ENCODE data around the gene CEP72.
"Not testable (repeated sequence)": the region's sequence is repeated elsewhere in the genome, so short reads cannot be mapped to it uniquely, and the experiment has no call there.

The CEP72 gene

DNA sequence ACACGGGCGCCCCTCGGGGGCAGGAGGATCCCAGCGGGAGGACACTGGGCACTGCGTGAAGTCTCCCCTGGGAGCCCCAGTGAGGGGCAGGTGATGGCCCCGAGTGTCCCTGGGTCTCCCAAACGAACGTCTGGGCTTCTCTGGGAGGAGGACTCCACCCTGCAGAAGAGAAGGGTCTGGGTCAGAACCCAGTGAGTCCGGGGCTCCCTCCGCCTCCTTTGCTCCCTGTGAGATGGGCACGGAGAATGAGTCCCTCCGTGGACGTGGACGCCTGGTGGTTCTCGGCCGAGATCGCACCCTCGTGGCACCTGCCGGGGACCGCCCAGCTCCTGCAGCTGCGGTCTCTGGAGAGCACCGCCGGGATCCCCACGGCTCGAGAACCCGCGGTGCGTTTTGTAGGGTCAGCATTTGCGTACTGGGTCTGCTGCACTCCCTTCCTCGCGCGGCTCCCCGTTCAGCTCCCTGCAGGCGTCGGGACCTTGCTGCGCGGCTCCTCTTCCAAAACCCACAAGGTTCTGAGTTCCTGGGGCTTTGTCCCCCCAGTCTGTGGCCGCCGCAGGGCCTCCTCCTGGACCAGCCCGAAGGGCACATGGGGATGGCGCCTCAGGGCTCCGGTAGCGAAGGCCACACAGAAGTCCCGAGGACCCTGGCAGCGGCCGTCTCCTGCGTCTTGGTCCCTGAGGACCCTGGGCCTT, 10.2 kb upstream of the CEP72 start:
- no peak for DNase-seq

DNA sequence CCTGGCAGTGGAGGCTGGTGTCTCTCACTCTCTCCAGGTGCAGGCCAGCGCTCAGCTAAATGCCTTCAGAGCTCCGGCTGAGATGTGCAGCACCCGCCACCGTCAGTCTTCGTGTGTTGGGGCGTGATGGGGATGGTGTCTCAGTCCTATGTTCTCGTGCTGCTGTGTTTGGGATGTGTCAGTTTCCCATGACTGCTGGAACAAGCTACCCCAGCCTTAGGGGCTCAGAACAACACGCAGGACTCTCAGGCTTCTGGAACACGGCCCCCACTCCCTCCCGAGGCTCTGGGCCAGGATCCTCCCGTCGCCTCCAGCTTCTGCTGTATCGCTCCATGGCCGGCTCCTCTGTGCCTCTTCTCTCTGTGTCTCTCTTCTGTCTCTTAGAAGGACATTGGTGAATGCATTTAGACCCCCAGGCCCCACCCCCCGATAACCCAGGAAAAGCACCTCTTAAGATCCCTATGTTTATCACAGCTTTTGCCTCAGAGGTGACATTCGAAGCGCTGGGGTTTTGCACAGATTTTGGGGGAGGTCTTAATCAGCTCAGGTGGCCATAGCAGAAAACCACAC, 9.6 kb upstream of the CEP72 start:
- DNase-seq: no peak

DNA sequence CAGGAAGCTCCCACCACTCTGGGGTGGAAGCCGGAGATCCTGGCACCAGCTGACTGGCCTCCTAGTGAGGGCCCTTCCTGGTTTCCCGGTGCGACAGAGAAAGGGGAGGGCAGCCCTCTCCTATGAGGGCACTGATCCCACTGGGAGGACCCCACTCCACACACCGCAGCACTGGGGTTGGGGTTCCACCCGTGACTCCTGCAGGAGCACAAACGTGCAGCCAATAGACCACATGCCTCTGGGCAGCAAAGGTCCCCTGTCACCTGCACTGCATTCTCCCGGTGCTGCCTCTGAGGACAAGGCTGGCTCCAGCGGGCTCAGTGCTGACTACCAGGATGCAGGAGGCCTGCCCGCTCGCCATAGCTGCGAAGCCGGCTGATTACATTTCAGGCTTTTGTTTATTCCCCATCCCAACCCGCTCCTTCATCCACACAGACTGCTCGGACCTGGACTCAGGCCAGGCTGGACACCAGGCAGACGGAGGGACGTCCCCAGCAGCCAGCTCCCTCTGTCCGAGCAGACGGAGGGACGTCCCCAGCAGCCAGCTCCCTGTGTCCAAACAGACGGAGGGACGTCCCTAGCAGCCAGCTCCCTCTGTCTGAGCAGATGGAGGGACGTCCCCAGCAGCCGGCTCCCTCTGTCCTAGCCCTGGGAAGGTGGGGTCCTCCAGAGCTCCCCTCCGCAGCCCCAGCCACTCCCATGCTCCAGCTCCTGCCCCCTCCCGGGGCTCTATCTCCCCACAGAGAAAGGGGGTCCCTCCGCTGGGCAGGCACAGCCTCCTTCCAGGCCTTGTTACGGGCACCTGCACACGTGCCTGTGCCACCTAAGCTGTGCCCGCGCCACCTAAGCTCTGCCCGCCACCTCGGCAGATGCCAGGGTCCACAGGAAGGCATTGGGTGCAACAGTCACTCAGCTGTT, 8.8 kb upstream of the CEP72 start:
- DNase-seq: no peak

DNA sequence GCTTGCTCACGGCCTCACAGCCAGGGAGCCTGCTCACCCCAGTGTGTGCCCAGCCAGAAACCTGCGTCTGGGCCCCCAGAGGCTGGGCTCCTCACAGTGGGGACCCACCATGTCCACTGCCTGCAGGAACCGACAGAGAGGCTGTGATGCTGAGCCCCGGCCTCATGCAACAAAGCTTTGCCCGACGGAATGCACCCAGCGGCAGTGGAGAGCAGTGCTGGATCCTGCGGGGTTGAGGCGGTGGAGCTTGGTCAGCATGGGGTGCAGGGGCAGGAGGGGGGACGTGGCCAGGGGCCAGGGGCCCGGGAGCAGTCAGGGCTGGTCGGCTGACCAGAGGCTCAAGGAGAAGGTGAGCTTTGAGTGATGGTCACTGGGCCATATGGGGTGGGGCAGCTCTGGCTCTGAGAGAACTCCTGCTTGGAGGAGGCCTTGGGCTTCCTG, 7.7 kb upstream of the CEP72 start:
- no peak for DNase-seq

DNA sequence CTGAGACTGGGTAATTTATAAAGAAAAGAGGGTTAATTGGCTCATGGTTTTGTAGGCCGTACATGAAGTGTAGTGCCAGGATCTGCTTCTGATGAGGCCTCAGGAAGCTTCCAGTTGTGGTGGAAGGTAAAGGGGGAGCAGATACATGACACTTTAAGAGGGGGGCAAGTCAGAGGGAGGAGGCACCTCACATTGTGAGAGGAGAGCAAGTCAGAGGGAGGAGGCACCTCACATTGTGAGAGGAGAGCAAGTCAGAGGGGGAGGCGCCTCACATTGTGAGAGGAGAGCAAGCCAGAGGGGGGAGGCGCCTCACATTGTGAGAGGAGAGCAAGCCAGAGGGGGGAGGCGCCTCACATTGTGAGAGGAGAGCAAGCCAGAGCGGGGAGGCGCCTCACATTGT, 7.0 kb upstream of the CEP72 start:
- not testable (repeated sequence) for DNase-seq

DNA sequence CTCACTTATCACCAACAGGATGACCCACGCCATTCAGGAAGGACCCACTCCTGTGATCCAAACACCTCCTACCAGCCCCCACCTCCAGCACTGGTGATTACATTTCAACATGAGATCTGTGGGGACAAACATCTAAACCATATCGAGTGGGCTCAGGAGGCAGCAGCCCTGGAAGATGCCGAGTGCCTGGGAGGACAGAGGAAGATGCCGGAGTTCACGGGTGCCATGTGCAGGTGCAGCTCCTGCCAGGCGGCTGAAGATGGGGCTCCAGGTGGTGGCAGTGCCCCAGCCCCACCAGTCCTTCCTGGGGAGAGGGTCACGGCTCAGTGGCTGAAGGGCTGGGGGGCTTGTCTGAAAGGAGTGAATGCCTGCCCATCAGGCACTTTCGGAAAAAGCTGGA, 6.1 kb upstream of the CEP72 start:
- DNase-seq: no peak

DNA sequence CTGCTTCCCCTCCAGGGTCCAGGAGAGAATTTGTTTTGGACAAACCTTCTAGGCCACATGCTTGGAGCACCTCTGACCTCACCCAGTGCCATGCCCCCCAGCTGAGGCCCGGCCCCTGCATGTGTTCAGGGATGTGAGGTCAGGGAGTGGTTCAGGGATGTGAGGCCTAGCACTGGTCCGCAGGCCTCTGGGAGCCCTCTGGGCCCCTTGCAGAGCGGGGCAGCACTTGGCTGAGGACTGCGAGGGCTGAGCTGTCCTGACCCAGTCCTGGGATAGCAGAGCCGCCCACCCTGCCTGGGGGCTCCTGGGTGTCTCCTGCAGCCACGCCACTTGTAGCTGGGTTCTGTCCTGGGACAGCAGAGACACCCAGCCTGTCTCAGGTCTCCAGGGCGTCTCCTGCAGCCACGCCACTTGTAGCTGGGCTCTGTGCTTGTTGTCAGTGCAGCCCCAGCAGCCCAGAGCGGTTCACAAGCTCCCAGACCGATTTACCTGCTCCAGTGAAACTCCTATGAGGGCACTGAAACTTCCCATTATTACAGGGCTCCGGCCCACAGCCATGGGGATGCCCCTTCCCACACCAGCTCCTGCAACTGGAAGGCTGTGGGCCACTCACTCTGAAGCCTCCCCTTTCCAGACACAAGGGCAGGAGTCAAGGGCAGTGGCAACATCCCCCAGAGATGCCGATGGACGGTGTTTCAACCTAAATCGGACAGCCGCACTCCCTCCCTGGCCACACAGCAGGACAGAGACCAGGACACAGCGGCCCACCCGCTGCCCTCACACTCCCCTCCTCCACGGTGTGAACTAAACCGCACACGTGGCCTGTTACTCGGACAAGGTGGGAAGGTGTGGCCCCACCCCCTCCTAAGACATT, 5.4 kb upstream of the CEP72 start:
- DNase-seq: no peak

DNA sequence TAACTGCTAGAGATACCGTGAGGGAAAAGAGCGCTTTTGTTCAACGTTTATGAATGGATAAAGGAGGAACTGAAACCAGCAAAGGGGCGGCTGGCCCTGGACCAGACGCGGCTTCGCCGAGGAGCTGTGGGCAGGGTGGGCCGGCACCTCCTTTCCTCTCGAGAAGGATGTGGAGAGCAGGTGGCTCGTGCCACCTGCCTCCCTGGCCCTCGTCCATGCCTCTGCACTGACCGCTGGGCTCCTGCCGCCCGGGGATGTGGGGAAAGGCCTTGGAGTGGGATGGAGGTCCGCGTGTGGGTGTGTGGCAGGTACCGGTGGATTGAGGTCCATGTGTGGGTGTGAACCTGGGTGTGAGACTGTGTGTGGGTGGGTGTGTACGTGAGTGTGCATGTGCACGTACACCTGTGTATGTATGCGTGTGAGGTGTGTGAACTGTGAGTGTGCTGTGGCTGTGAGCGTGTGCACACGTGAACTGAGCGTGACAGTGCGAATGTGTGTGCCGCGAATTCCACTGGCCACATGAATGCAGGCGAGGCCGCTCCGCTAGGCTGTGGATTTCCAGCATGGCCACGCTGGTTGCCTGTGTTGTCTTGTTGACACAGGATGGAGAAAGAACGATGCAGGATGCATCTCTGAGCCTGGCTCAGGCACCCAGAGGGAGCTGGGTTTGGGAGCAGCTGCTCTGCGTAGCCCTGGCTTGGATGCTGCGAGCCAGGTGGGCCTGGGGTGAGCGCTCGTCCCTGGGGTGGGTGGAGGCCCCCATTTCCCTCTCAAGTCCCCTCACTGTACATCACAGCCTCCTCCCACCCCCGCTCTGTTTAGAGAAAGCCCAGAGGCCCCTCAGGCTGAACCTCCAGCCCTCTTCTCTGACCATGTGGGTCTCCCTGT, 4.4 kb upstream of the CEP72 start:
- DNase-seq: no peak

DNA sequence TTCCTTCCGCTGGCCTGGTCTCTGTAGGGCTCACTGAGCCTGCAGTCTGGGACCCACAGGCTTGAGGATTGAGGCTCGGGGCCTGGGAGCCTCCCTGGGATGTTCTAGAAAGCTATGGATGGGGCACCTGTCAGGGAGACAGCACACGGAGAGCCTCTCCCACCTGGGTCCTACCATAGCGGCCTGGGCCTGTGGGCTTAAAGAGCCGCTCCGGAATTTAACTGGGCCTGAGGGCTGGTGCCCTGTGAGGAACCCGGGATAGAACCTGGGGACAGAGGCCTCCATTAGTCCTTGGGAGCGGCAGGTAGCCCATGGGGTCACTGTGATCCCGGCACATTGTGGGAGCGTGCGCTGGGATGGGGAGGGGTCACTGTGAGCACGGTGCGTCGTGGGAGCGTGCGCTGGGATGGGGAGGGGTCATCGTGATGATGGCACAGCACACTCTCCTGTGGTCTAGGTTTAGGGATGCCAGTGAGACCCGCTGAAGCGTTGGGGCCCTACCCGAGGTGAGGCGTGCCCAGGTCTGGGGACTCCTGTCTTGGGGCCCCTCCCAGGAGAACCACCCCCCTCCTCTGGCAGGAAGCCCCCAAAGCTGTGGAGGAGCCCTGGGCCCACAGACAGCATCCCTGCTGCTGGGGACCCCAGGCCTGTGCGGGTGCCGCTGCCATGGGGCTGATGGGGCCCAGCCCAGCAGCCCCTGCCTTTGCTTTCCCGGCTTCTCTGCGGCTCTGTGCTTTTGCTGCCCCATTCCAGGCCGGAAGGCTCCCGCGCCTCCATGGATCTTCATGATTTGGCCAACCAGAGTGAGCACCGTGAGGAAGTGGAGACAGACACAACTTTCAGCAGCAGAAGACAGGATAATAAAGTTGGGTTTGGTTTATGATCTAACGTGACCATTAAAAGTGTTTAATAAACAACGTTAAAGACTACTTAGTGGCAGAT, 3.4 kb upstream of the CEP72 start:
- no peak for DNase-seq

DNA sequence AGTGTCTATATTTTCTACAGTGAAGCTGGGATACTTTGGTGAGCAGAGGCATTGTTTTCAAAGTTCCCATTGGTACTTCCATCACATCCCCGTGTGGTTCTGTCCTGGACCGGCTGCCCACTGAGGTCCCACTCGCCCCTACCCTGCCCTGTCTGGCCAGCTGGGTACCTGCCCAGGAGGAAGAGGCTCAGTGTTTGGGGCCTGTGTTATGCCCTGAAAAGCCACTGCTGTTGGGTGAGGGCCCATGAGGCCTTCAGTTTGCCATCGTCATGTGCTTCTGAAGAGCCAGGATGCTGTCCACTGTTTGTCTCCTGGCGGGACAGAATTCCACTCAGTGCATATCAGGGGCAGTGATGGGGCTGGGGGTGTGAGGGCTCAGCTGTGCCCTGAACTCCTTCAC, 2.6 kb upstream of the CEP72 start:
- DNase-seq: no peak

DNA sequence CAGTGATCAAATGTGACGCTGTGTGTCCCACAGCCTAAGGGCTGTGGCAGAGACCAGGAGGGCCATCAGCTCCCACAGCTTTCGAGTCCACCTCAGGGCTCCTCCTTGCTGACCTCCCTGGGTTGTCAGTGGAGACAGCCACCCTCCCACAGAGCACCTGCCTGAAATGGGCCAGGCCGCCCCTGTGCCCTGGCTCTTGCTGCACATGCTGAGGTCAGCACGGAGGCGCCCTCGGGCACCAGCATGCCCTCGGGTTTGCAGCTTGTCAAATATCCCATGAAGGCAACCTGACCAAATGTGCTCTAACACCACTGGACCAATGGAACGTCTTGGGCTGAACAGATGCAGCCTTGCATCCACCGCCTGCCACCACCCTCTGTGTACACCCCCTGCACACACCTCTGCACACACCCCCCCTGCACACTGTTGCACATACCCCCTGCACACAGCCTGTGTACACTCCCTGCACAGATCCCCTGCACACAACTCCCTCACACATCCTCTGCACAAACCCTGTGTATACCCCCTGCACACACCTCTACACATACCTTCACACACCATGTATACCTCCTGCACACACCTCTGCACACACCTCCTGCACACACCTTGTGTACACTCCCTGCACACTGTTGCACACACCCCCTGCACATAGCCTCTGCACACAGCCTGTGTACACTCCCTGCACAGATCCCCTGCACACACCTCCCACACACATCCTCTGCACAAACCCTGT, 2.0 kb upstream of the CEP72 start:
- DNase-seq: no peak

DNA sequence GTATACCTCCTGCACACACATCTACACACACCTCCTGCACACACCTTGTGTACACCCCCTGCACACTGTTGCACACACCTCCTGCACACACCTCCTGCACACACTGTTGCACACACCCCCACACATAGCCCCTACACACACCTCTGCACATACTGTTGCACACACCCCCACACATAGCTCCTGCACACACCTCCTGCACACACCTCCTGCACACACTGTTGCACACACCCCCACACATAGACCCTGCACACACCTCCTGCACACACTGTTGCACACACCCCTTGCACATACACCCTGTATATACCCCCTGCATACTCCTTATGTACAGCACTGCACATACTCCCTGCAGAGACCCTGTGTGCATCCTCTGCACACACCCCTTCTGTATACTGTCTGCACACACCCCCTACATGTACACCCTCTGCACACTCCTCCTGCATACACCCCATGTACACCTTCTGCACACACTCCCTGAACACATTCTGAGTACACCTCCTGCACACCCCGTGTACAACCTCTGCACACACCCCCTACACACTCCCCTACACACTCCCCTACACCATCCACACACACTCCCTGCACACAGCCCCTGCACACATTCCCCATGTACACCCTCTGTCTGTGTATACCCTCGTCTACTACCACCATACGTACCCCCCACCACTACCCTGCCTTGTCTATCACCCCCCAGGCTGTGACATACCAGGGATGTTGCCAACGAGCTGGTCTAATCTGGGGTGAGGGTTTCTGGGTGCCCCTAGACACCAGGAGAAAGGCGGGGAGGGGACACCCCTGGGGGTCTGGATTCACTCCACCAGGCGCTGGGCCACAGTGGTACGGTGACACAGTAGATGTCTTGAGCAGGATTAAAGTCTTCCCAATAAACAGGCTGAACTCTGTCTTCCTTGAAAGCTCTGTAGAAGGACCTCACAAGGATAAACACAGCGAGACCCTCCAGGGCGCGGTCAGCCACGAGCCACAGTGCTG, 1.1 kb upstream of the CEP72 start:
- DNase-seq: no peak

DNA sequence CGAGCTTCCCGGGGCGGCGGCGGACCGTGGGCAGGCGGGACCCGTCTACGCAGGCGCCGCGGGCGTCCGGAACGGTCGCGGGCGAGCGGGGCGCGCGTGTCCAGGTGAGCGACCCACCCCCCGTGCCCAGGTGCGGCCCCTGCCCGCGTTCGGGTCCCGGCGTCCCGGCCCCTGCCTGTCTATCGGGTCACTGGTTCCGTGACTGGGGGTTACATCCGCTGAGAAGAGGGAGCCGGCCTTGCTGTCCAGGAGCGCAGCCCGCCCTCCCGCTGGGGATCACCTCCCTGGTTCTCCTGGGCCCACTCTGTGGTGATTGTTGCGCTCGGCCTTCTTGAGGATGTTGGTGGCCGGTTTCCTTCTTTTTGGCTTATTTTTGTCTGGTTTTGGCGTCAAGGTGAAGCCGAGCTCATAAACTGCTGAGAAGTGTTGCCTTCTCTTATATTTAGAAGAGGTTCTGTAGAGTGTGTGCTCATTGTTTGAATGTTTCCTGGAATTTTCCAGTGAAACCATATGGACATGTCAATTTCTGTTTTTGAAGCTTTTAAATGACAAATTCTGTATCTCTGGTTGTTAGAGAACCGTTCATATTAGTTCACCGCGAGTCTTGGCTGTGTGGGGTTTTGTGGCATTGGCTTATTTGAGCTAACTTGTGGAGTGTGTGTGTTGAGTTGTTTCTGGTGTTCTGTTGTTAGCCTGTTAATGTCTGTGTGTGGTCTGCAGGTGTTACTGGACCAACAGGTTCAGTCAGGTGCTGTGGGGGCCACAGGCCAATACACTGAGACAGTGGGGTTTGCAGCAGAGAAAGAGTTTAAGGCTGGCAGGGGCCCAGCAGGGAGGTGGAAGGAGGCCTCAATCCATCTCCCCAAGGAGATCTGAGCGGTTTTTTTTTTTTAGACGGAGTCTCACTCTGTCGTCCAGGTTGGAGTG, 621 bp downstream of the CEP72 start:
- no peak for DNase-seq

DNA sequence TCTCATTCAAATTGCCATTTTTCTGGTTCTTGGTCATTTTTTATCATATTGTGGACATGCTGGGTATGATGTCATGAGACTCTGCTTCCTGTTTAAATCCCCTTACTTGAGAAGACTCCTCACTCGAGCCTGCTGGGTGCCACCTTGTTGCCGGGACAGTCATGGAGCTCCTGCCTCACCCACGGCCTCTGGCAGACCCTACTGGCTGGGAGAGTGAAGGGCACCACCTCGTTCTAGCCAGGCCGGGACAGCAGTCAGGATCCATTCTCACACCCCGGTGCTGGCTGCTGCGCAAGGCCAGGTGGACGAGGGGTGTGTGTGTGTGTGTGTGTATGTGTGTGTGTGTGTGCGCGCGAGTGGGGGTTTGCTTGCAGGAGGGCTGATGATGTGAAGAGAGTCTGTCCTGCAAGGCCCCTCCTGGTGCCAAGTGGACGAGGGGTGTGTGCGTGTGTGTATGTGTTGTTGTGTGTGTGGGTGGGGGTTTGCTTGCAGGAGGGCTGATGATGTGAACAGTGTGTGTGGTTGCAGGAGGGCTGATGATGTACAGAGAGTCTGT, 4.4 kb downstream of the CEP72 start:
- DNase-seq: no peak

DNA sequence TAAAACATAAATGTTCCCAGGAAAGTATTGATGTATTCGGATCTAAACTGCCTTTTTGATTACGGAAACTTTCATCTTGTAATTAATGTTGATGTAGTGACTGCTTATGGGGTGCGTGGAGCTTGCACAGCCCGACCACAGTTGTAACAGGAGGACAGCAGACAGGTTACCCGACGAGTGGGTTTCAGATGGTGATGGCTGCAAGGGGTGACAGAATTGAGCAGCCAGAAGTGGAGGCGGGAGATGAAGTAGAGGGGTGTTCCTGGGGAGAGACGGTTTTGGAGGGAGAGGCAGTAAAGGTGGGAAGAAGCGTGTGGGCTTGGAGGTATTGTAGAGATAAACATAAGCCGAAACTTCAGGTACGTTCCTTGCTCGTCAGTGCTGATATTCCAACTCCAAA, 5.8 kb downstream of the CEP72 start:
- no peak for DNase-seq

DNA sequence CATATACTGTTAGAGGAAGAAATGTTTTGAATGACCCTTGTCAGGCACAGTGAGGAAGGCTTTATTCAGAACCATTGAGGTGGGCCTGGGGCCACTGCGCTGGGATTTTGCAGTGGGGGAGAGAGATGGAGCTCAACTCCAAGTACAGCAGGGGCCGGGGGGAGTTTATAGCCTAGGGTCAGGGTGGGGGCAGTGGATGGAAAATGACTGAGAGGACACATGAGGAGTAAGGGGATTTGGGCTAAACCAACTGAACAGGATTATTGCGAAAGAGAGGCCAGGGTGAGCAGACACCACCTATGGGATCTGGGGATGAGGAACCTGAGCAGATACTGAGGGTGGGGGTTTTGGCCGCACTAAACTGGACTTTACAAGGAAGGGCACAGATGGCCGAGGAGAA, 6.3 kb downstream of the CEP72 start:
- no peak for DNase-seq

DNA sequence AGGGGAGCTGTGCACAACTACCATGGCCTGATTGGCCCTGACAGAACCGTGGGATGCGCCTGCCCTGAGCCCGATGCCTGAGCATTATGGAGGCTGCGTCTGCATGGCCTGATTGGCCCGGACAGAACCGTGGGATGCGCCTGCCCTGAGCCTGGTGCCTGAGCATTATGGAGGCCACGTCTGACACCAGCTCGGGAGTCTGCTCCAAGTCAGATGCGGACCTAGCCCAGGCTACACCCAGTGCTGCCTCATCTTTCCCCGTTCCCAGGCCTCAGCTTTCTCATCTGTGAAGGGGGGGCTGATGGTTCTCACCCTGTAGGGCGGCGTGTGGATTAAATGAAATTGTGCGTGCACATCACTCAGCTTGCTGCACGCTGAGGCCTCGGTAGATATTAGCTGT, 7.3 kb downstream of the CEP72 start:
- no peak for DNase-seq
